ENCODE results near the gene ZNF764.

The ZNF764 gene

GRCh38 chr16:30569746-30570635, 11.8 kb upstream of the ZNF764 start:
- no peak for DNase-seq

GRCh38 chr16:30569281-30569680, 11.1 kb upstream of the ZNF764 start:
- DNase-seq = no peak

GRCh38 chr16:30567991-30568638, 9.9 kb upstream of the ZNF764 start:
- no peak for DNase-seq

- DNase-seq = peak; percentile 45
These were observed 9.2 kb upstream of the ZNF764 start for GRCh38 chr16:30567160-30567990.

GRCh38 chr16:30566531-30566930, 8.4 kb upstream of the ZNF764 start:
- DNase-seq = no peak

- no peak for DNase-seq
These were observed 7.8 kb upstream of the ZNF764 start for GRCh38 chr16:30565984-30566383.

GRCh38 chr16:30565526-30565925, 7.4 kb upstream of the ZNF764 start:
- no peak for DNase-seq

- no peak for DNase-seq
These were observed 3.8 kb upstream of the ZNF764 start for GRCh38 chr16:30562021-30562420.

- peak; percentile 44 for DNase-seq
These were observed 3.1 kb upstream of the ZNF764 start for GRCh38 chr16:30561089-30561816.

- no peak for DNase-seq
These were observed 1.5 kb upstream of the ZNF764 start for GRCh38 chr16:30559690-30560089.

- no peak for DNase-seq
These were observed 709 bp upstream of the ZNF764 start for GRCh38 chr16:30558789-30559377.

GRCh38 chr16:30557707-30557956, 542 bp downstream of the ZNF764 start:
- no peak for DNase-seq

GRCh38 chr16:30556125-30556473, 2.1 kb downstream of the ZNF764 start:
- DNase-seq = no peak

GRCh38 chr16:30555315-30556124, 2.7 kb downstream of the ZNF764 start:
- DNase-seq = no peak

GRCh38 chr16:30554557-30555314, 3.4 kb downstream of the ZNF764 start:
- DNase-seq = no peak

GRCh38 chr16:30553393-30553899, 4.7 kb downstream of the ZNF764 start:
- no peak for DNase-seq

GRCh38 chr16:30552956-30553355, 5.2 kb downstream of the ZNF764 start:
- DNase-seq = no peak

GRCh38 chr16:30551781-30552180, 6.4 kb downstream of the ZNF764 start:
- DNase-seq = peak; percentile 40

- DNase-seq = no peak
These were observed 9.5 kb downstream of the ZNF764 start for GRCh38 chr16:30548416-30549253.

GRCh38 chr16:30546115-30546514, 12.1 kb downstream of the ZNF764 start:
- no peak for DNase-seq
